Jurkat, Clone E6-1 (cell line): ENCODE data around the gene SNED1. TPM values are rescaled to one million over a fixed set of nuclear protein-coding genes. Genes with fewer than 3 reads are reported as not detected.

Experiments used
- DNase-seq: peaks from one replicate; pipeline ENCODE4 v3.0.0-alpha.2; 2011; ENCODE audit warnings: low read depth, low spot score
- H3K4me3 ChIP-seq: 2 replicates; pipeline ENCODE4 v1.5.1; 2011; ENCODE audit warnings: mild to moderate bottlenecking, low read length, control low read depth, moderate library complexity
- polyA plus RNA-seq: library from polyadenylated mRNA; unstranded; fragments of >200 nt; gene quantifications from one replicate; pipeline ENCODE4 v1.2.1, GENCODE V29; 2012; ENCODE audit warnings: missing spikeins; ENCODE audit not compliant: insufficient read length, insufficient read depth

The SNED1 gene
- polyA plus RNA-seq, result 0.27 TPM

GRCh38 chr2:240997856-240998705, at the start of gene SNED1:
Gene SNED1, plus strand, starts transcription at chr2:240998618. Its CDS starts 220 bp downstream, at chr2:240998838.
- no peak within 1 kb of the TSS for H3K4me3 ChIP-seq
- no peak for DNase-seq

GRCh38 chr2:240948905-240949790, 49.3 kb upstream of the SNED1 start:
- H3K4me3 ChIP-seq, result no peak overlapping the region
- DNase-seq, result no peak

- no peak for DNase-seq
- H3K4me3 ChIP-seq, result no peak overlapping the region
These were observed 48.4 kb upstream of the SNED1 start for GRCh38 chr2:240949791-240950705.

- H3K4me3 ChIP-seq, result no peak overlapping the region
- DNase-seq, result no peak
These were observed 47.3 kb upstream of the SNED1 start for GRCh38 chr2:240951045-240951594.

GRCh38 chr2:240952496-240953246, 45.7 kb upstream of the SNED1 start:
- DNase-seq, result no peak
- H3K4me3 ChIP-seq, result no peak overlapping the region

- no peak for DNase-seq
- no peak overlapping the region for H3K4me3 ChIP-seq
These were observed 44.7 kb upstream of the SNED1 start for GRCh38 chr2:240953426-240954410.

GRCh38 chr2:240954436-240955305, 43.7 kb upstream of the SNED1 start:
- H3K4me3 ChIP-seq, result no peak overlapping the region

GRCh38 chr2:240955306-240956170, 42.9 kb upstream of the SNED1 start:
- DNase-seq, result no peak
- H3K4me3 ChIP-seq, result no peak overlapping the region

More at GRCh38 chr2:240954436-240955305, 43.7 kb upstream of the SNED1 start:
- DNase-seq, result no peak

GRCh38 chr2:240956171-240956934, 42.1 kb upstream of the SNED1 start:
- no peak overlapping the region for H3K4me3 ChIP-seq
- no peak for DNase-seq

- H3K4me3 ChIP-seq, result no peak overlapping the region
- no peak for DNase-seq
These were observed 41.3 kb upstream of the SNED1 start for GRCh38 chr2:240956935-240957655.

GRCh38 chr2:240957656-240958365, 40.6 kb upstream of the SNED1 start:
- no peak for DNase-seq
- H3K4me3 ChIP-seq, result no peak overlapping the region

- DNase-seq, result no peak
- no peak overlapping the region for H3K4me3 ChIP-seq
These were observed 39.8 kb upstream of the SNED1 start for GRCh38 chr2:240958366-240959213.
